HL-60 (cell line): ENCODE measurements around the gene NDUFS5.

ENCODE experiments used
- DNase-seq, 2 experiments: peaks; one replicate each; pipeline ENCODE4 v3.0.0-alpha.2; 2010 to 2020; ENCODE audit warnings: low read depth in 1 of 2, low spot score in 1 of 2
- H3K27ac ChIP-seq: fragments of 250-450 bp; sonication (Bioruptor Pico); replicated peaks from 2 replicates; pipeline ENCODE4 v1.5.1; 2020; ENCODE audit warnings: mild to moderate bottlenecking, moderate library complexity
- H3K27me3 ChIP-seq: fragments of 250-450 bp; sonication (Bioruptor Pico); 2 replicates; pipeline ENCODE4 v1.5.1; 2021; ENCODE audit warnings: mild to moderate bottlenecking, moderate library complexity; ENCODE audit not compliant: insufficient read depth, poor library complexity, severe bottlenecking
- H3K4me3 ChIP-seq: replicated peaks from 2 replicates; pipeline ENCODE4 v1.5.1; 2011; ENCODE audit warnings: mild to moderate bottlenecking, control low read depth, low read length; ENCODE audit not compliant: insufficient read depth
- GABPA ChIP-seq: IDR thresholded peaks from 2 replicates; pipeline ENCODE4 v1.6.1; 2012; ENCODE audit warnings: low read depth
- POLR2AphosphoS5 ChIP-seq: IDR thresholded peaks from 2 replicates; pipeline ENCODE4 v1.6.1; 2012; ENCODE audit warnings: low read depth
- SPI1 ChIP-seq: IDR thresholded peaks from 2 replicates; pipeline ENCODE4 v1.6.1; 2012; ENCODE audit warnings: low read depth, mild to moderate bottlenecking, borderline replicate concordance
- TF ChIP-seq, protein P1 (sequence below): IDR thresholded peaks from one replicate; pipeline ENCODE4 v1.5.1; 2011; ENCODE audit warnings: low read length, control low read depth, inconsistent platforms; ENCODE audit not compliant: insufficient read depth
- TF ChIP-seq, protein P2 (sequence below): IDR thresholded peaks from 2 replicates; pipeline ENCODE4 v1.6.1; 2012; ENCODE audit warnings: low read depth; ENCODE audit not compliant: insufficient replicate concordance

Gene NDUFS5

DNA sequence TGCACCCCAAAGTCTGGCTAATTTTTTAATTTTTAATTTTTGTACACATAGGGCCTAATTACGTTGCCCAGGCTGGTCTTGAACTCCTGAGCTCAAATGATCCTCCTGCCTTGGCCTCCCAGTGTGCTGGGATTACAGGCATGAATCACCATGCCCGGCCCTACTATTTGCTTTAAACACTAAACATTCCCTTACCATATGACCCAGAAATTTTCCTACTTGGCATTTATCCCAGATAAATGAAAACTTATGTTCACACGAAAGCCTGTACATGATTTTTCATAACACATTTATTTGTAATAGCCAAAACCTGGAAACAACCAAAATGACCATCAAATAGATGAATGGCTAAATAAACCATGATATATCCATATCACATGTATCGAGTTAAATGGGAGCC lies 35.8 kb downstream of the NDUFS5 start:
- TF ChIP-seq SPI1 (no peak), POLR2AphosphoS5 (no peak), GABPA (no peak)
- TF ChIP-seq, protein P1, sequence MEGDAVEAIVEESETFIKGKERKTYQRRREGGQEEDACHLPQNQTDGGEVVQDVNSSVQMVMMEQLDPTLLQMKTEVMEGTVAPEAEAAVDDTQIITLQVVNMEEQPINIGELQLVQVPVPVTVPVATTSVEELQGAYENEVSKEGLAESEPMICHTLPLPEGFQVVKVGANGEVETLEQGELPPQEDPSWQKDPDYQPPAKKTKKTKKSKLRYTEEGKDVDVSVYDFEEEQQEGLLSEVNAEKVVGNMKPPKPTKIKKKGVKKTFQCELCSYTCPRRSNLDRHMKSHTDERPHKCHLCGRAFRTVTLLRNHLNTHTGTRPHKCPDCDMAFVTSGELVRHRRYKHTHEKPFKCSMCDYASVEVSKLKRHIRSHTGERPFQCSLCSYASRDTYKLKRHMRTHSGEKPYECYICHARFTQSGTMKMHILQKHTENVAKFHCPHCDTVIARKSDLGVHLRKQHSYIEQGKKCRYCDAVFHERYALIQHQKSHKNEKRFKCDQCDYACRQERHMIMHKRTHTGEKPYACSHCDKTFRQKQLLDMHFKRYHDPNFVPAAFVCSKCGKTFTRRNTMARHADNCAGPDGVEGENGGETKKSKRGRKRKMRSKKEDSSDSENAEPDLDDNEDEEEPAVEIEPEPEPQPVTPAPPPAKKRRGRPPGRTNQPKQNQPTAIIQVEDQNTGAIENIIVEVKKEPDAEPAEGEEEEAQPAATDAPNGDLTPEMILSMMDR: no peak
- TF ChIP-seq, protein P2, sequence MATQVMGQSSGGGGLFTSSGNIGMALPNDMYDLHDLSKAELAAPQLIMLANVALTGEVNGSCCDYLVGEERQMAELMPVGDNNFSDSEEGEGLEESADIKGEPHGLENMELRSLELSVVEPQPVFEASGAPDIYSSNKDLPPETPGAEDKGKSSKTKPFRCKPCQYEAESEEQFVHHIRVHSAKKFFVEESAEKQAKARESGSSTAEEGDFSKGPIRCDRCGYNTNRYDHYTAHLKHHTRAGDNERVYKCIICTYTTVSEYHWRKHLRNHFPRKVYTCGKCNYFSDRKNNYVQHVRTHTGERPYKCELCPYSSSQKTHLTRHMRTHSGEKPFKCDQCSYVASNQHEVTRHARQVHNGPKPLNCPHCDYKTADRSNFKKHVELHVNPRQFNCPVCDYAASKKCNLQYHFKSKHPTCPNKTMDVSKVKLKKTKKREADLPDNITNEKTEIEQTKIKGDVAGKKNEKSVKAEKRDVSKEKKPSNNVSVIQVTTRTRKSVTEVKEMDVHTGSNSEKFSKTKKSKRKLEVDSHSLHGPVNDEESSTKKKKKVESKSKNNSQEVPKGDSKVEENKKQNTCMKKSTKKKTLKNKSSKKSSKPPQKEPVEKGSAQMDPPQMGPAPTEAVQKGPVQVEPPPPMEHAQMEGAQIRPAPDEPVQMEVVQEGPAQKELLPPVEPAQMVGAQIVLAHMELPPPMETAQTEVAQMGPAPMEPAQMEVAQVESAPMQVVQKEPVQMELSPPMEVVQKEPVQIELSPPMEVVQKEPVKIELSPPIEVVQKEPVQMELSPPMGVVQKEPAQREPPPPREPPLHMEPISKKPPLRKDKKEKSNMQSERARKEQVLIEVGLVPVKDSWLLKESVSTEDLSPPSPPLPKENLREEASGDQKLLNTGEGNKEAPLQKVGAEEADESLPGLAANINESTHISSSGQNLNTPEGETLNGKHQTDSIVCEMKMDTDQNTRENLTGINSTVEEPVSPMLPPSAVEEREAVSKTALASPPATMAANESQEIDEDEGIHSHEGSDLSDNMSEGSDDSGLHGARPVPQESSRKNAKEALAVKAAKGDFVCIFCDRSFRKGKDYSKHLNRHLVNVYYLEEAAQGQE: no peak
- no peak overlapping the region for H3K27ac ChIP-seq
- no peak overlapping the region for H3K4me3 ChIP-seq
- H3K27me3 ChIP-seq: no peaks in the 10 kb centered on the region
- no peak for DNase-seq

DNA sequence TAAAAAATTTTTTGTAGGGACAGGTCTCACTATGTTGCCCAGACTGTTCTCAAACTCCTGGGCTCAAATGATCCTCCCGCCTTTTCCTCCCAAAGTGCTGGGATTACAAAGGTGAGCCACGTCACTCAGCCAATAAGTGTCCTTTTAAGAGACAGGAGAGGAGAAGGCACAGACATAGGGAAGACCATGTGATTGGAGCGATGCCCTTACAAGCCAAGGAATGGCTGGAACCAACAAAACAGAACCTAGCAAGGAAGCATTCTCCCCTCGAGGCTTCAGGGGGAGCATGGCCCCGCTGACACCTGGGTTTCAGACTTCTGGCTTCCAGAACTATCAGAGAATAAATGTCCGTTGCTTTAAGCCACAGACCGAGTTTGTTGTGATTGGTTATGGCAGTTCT lies 37.0 kb downstream of the NDUFS5 start:
- Histone ChIP-seq H3K4me3 (no peak overlapping the region), H3K27ac (no peak overlapping the region), H3K27me3 (no peaks in the 10 kb centered on the region)
- no peak for DNase-seq
- no peak for TF ChIP-seq GABPA
- TF ChIP-seq, protein P1: no peak
- TF ChIP-seq POLR2AphosphoS5: no peak
- TF ChIP-seq, protein P2: no peak
- TF ChIP-seq SPI1: no peak

DNA sequence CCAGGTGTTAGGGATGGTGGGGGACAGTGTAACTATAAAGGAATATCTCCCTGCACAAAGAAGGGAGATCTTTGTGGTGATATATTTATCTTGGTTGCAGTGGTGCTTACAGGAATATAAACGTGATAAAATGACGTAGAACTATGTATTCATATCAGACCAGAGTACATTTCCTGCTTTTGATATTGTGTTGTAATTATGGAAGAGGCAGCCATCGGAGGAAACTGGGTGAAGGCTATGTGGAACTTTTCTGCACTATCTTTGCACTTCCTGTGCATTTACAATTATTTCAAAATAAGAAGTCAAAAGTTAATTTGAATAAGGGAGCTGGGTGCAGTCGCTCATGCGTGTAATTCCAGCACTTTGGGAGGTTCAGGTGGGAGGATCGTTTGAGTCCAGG lies 37.6 kb downstream of the NDUFS5 start:
- TF ChIP-seq SPI1 (no peak), GABPA (no peak), POLR2AphosphoS5 (no peak)
- TF ChIP-seq, protein P1: no peak
- TF ChIP-seq, protein P2: no peak
- no peak overlapping the region for H3K4me3 ChIP-seq
- no peak for DNase-seq
- no peaks in the 10 kb centered on the region for H3K27me3 ChIP-seq
- H3K27ac ChIP-seq: no peak overlapping the region
